ENCODE results near the gene RNF149. TPM values are rescaled to one million over a fixed set of nuclear protein-coding genes. Genes with fewer than 3 reads are reported as not detected.

RNF149 gene
- polyA plus RNA-seq, 2 of the 4 experiments (the other 2 are of a cell fraction): 28.8 to 34.8 TPM

- H3K4me1 ChIP-seq: peaks cover 34% of the 10 kb centered on the region
- FAIRE-seq (no peak), DNase-seq (ENCODE audit: low read depth in 1 of 2, low spot score in 1 of 2) (no peak), ATAC-seq (no peak)
- POLR2A ChIA-PET: no interaction called here
- CTCF ChIA-PET: interaction anchor here (1.2 kb wide), 1 partner anchor 37 kb away, joined by 4 read pairs; no protein-coding TSS in a partner anchor
- no peak overlapping the region; the same call in 2 of the 3 replicates for H3K4me2 ChIP-seq
- 95% methylated on average over 4 of the region's 4 CpGs for WGBS (ENCODE audit: missing lambda C conversion rate)
- H3K4me3 ChIP-seq: no peak overlapping the region
- H3K27ac ChIP-seq: no peak overlapping the region
- TF ChIP-seq, protein P1, sequence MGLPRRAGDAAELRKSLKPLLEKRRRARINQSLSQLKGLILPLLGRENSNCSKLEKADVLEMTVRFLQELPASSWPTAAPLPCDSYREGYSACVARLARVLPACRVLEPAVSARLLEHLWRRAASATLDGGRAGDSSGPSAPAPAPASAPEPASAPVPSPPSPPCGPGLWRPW (IDR thresholded peaks at IDR 0.05): no peak
- no peak for TF ChIP-seq CHD2 (IDR thresholded peaks at IDR 0.05; ENCODE audit: low read length, partially characterized antibody)
- TF ChIP-seq, protein P2, sequence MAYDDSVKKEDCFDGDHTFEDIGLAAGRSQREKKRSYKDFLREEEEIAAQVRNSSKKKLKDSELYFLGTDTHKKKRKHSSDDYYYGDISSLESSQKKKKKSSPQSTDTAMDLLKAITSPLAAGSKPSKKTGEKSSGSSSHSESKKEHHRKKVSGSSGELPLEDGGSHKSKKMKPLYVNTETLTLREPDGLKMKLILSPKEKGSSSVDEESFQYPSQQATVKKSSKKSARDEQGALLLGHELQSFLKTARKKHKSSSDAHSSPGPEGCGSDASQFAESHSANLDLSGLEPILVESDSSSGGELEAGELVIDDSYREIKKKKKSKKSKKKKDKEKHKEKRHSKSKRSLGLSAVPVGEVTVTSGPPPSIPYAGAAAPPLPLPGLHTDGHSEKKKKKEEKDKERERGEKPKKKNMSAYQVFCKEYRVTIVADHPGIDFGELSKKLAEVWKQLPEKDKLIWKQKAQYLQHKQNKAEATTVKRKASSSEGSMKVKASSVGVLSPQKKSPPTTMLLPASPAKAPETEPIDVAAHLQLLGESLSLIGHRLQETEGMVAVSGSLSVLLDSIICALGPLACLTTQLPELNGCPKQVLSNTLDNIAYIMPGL (CRISPR knock-in tag; IDR thresholded peaks at IDR 0.05; ENCODE audit: borderline replicate concordance): no peak
- no peak for TF ChIP-seq POLR2A (IDR thresholded peaks at IDR 0.05; ENCODE audit: low read length)
- no peak for TF ChIP-seq EP300 (IDR thresholded peaks at IDR 0.05)
- no peak for TF ChIP-seq FOSB (CRISPR knock-in tag; IDR thresholded peaks at IDR 0.05)
- no peak for TF ChIP-seq GATA3 (IDR thresholded peaks at IDR 0.05; ENCODE audit: borderline replicate concordance)
- TF ChIP-seq HOXB13 (CRISPR knock-in tag; IDR thresholded peaks at IDR 0.05; ENCODE audit: low read depth): no peak
- TF ChIP-seq HEYL (CRISPR knock-in tag; IDR thresholded peaks at IDR 0.05): no peak
- TF ChIP-seq, protein P3, sequence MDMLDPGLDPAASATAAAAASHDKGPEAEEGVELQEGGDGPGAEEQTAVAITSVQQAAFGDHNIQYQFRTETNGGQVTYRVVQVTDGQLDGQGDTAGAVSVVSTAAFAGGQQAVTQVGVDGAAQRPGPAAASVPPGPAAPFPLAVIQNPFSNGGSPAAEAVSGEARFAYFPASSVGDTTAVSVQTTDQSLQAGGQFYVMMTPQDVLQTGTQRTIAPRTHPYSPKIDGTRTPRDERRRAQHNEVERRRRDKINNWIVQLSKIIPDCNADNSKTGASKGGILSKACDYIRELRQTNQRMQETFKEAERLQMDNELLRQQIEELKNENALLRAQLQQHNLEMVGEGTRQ (IDR thresholded peaks at IDR 0.05): no peak
- no peak for TF ChIP-seq CHD4 (IDR thresholded peaks at IDR 0.05; ENCODE audit: borderline replicate concordance)
- no peaks in the 10 kb centered on the region for H3K9me3 ChIP-seq
Measured at GRCh38 chr2:101305035-101305434, 3.5 kb downstream of the RNF149 start.

DNA sequence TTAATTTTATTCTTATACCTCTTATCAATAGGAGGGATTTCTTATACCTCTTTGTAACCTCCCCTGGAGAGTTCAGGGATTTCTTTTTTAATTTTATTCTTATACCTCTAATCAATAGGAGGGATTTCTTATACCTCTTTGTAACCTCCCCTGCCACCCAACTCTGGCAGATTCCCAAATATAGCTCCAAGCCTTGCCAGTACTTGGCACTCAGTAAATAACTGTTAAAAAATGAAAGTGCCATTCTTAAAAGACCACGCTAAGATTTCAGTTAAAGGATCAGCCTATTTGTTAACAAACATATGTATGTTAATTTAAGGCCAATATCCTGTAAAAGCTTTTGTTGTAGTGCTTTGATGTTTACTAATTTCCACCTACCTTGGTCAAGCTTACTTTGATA lies 4.8 kb downstream of the RNF149 start:
- CTCF ChIA-PET: interaction anchor here (1.2 kb wide), 1 partner anchor 150 kb away, joined by 3 read pairs; no protein-coding TSS in a partner anchor
- Histone ChIP-seq H3K4me3 (no peak overlapping the region), H3K4me1 (peaks cover 31% of the 10 kb centered on the region), H3K27ac (no peak overlapping the region), H3K4me2 (no peak overlapping the region), H3K9me3 (no peaks in the 10 kb centered on the region)
- FAIRE-seq (no peak), DNase-seq (ENCODE audit: low read depth in 1 of 2, low spot score in 1 of 2) (no peak), ATAC-seq (no peak)
- TF ChIP-seq, protein P3 (IDR thresholded peaks at IDR 0.05): no peak
- TF ChIP-seq TFCP2L1 (CRISPR knock-in tag; IDR thresholded peaks at IDR 0.05) (no peak), EHMT2 (IDR thresholded peaks at IDR 0.05; ENCODE audit: low read depth) (no peak), CHD2 (IDR thresholded peaks at IDR 0.05; ENCODE audit: low read length, partially characterized antibody) (no peak), PBX3 (IDR thresholded peaks at IDR 0.05) (no peak)
- 91% methylated on average over 1 of the region's 1 CpG for WGBS (ENCODE audit: missing lambda C conversion rate)
- POLR2A ChIA-PET: no interaction called here

GRCh38 chr2:101302016-101302415 lies 6.5 kb downstream of the RNF149 start:
- WGBS (ENCODE audit: missing lambda C conversion rate): 72% methylated on average over 4 of the region's 4 CpGs
- ATAC-seq (no peak), FAIRE-seq (no peak), DNase-seq (ENCODE audit: low read depth in 1 of 2, low spot score in 1 of 2) (no peak)
- ChIA-PET POLR2A (no interaction called here), CTCF (no interaction called here)
- Histone ChIP-seq H3K9me3 (no peaks in the 10 kb centered on the region), H3K4me2 (no peak overlapping the region), H3K4me3 (no peak overlapping the region), H3K4me1 (peaks cover 25% of the 10 kb centered on the region), H3K27ac (no peak overlapping the region)
- TF ChIP-seq, protein P2 (CRISPR knock-in tag; IDR thresholded peaks at IDR 0.05; ENCODE audit: borderline replicate concordance): no peak
- no peak for TF ChIP-seq POLR2AphosphoS2 (conservative IDR thresholded peaks at IDR 0.05; ENCODE audit: low read length)
- TF ChIP-seq ZSCAN20 (CRISPR knock-in tag; IDR thresholded peaks at IDR 0.05): no peak
- TF ChIP-seq CBX8 (IDR thresholded peaks at IDR 0.05): no peak
- TF ChIP-seq MAX (IDR thresholded peaks at IDR 0.05): no peak
- no peak for TF ChIP-seq CEBPB (IDR thresholded peaks at IDR 0.05)
- TF ChIP-seq RCOR1 (IDR thresholded peaks at IDR 0.05; ENCODE audit: low read depth, low read length): no peak
- TF ChIP-seq REST (IDR thresholded peaks at IDR 0.05): no peak
- TF ChIP-seq, protein P1 (IDR thresholded peaks at IDR 0.05): no peak
- TF ChIP-seq HOXB13 (CRISPR knock-in tag; IDR thresholded peaks at IDR 0.05; ENCODE audit: low read depth): no peak
